Omental fat pad (tissue), 4 donors: ENCODE measurements around the gene FAM171A2. TPM values are rescaled to one million over a fixed set of nuclear protein-coding genes. Genes with fewer than 3 reads are reported as not detected.
"Not testable (repeated sequence)": the region's sequence is repeated elsewhere in the genome, so short reads cannot be mapped to it uniquely, and the experiment has no call there.

Source experiments
- ATAC-seq: fragments of 150-250 bp; one replicate; pipeline ENCODE4 v1.9.1; 2016; ENCODE audit warnings: mild to moderate bottlenecking, moderate library complexity; ENCODE audit not compliant: low FRiP score
- DNase-seq: peaks from one replicate; pipeline ENCODE4 v3.0.0-alpha.2; 2019; ENCODE audit warnings: low spot score
- CTCF ChIP-seq, 3 donors: fragments of 450-650 bp; IDR thresholded peaks; one replicate each; pipeline ENCODE4 v1.5.1; 2016 to 2017; ENCODE audit warnings: antibody characterized with exemption in 3 of 3, mild to moderate bottlenecking in 3 of 3, moderate library complexity in 2 of 3
- total RNA-seq, 4 donors: library from RNA; depleted of rRNA; stranded (reverse); fragments of >200 nt; gene quantifications; one replicate each; pipeline ENCODE4 v1.1.0, GENCODE V29; 2016

Gene FAM171A2
- total RNA-seq, 4 donors from 2014 or later, result 0.56 to 3.5 (median 0.95) TPM

GRCh38 chr17:44397479-44398440, 34.1 kb upstream of the FAM171A2 start:
- TF ChIP-seq CTCF (IDR thresholded peaks at IDR 0.05), result no peak
- DNase-seq (no peak), ATAC-seq (no peak)

GRCh38 chr17:44396946-44397345, 33.3 kb upstream of the FAM171A2 start:
- no peak for TF ChIP-seq CTCF (IDR thresholded peaks at IDR 0.05)
- DNase-seq, result no peak
- no peak for ATAC-seq

GRCh38 chr17:44394833-44395232, 31.2 kb upstream of the FAM171A2 start:
- DNase-seq (no peak), ATAC-seq (no peak)
- TF ChIP-seq CTCF (IDR thresholded peaks at IDR 0.05), result no peak

GRCh38 chr17:44394112-44394511, 30.5 kb upstream of the FAM171A2 start:
- ATAC-seq, DNase-seq: not testable (repeated sequence)

GRCh38 chr17:44390250-44390870, 26.7 kb upstream of the FAM171A2 start:
- no peak for TF ChIP-seq CTCF (IDR thresholded peaks at IDR 0.05)
- ATAC-seq (no peak), DNase-seq (no peak)

GRCh38 chr17:44389723-44390202, 26.1 kb upstream of the FAM171A2 start:
- no peak for DNase-seq

More at GRCh38 chr17:44389723-44390202, 26.1 kb upstream of the FAM171A2 start:
- no peak for ATAC-seq
- no peak for TF ChIP-seq CTCF (IDR thresholded peaks at IDR 0.05)
